GM12878 (cell line): ENCODE data around the gene TMEM53. TPM values are rescaled to one million over a fixed set of nuclear protein-coding genes. Genes with fewer than 3 reads are reported as not detected.

Source experiments
- ASH2L ChIP-seq: fragments of 300-600, 200-600 bp; sonication (generic); IDR thresholded peaks from 2 replicates; pipeline ENCODE4 v1.6.1; 2017; ENCODE audit warnings: low read depth, mild to moderate bottlenecking, borderline replicate concordance
- EGR1 ChIP-seq, 2 experiments: IDR thresholded peaks; 1 replicate in 1 of 2; 2 replicates in 1 of 2; pipeline ENCODE4 v1.6.1; 2011 to 2012; ENCODE audit warnings: low read depth in 2 of 2, low read length in 2 of 2, borderline replicate concordance in 1 of 2, mild to moderate bottlenecking in 1 of 2, moderate library complexity in 1 of 2
- MYC ChIP-seq: IDR thresholded peaks from 2 replicates; pipeline ENCODE4 v1.6.1; 2011; ENCODE audit warnings: mild to moderate bottlenecking, low read length, moderate library complexity, inconsistent platforms; ENCODE audit not compliant: insufficient read depth, insufficient replicate concordance, insufficient read length, severe bottlenecking
- NR2C1 ChIP-seq: fragments of 450-650 bp; IDR thresholded peaks from 2 replicates; pipeline ENCODE4 v1.6.1; 2017; ENCODE audit warnings: antibody characterized with exemption, mild to moderate bottlenecking, moderate library complexity
- SREBF1 ChIP-seq: IDR thresholded peaks from 2 replicates; pipeline ENCODE4 v1.6.1; 2012; ENCODE audit warnings: mild to moderate bottlenecking, low read length
- TAF1 ChIP-seq: IDR thresholded peaks from 2 replicates; pipeline ENCODE4 v1.6.1; 2011; ENCODE audit warnings: mild to moderate bottlenecking, low read depth, low read length, borderline replicate concordance
- ZSCAN29 ChIP-seq: fragments of 450-650 bp; IDR thresholded peaks from 2 replicates; pipeline ENCODE4 v1.6.1; 2017; ENCODE audit warnings: mild to moderate bottlenecking, moderate library complexity
- polyA plus RNA-seq, 11 experiments: library from polyadenylated mRNA; depleted of rRNA in 4 of 11; unstranded in 6 of 11; stranded (reverse) in 5 of 11; fragments of >200 nt; fragmentation: Nextera tagmentation in 4 of 11; fragmentation: Illumina TruSeq in 1 of 11; extraction: Ambion mirVana in 4 of 11; extraction: Trizol in 1 of 11; gene quantifications; 1 replicate in 1 of 11; 2 replicates in 10 of 11; pipeline versions ENCODE4 v1.2.1 to v1.2.3, GENCODE V29; 2011 to 2016; ENCODE audit warnings: inconsistent platforms in 2 of 11, missing spikeins in 2 of 11, low read depth in 1 of 11
- total RNA-seq, 4 experiments: library from RNA; depleted of rRNA in 3 of 4; stranded (reverse); fragments of >200 nt in 3 of 4; fragmentation: Illumina TruSeq in 1 of 4; extraction: Trizol in 1 of 4; gene quantifications; 2 replicates each; pipeline versions ENCODE4 v1.2.1 to v1.2.3, GENCODE V29; 2013 to 2021
- TF ChIP-seq, protein P1 (sequence below): IDR thresholded peaks from 2 replicates; pipeline ENCODE4 v1.6.1; 2011; ENCODE audit warnings: borderline replicate concordance, low read depth, mild to moderate bottlenecking, moderate library complexity, low read length; ENCODE audit not compliant: insufficient read depth, poor library complexity, severe bottlenecking
- TF ChIP-seq, protein P2 (sequence below): fragments of 450-650 bp; IDR thresholded peaks from 2 replicates; pipeline ENCODE4 v1.6.1; 2017; ENCODE audit warnings: low read depth, mild to moderate bottlenecking, moderate library complexity
- TF ChIP-seq, protein P3 (sequence below): IDR thresholded peaks from 2 replicates; pipeline ENCODE4 v1.6.1; 2012; ENCODE audit warnings: improper control_type of control experiment, low read depth, low read length; ENCODE audit not compliant: insufficient replicate concordance
- TF ChIP-seq, protein P4 (sequence below): fragments of 450-650 bp; IDR thresholded peaks from 2 replicates; pipeline ENCODE4 v1.6.1; 2017; ENCODE audit warnings: mild to moderate bottlenecking, low read depth, inconsistent platforms; ENCODE audit not compliant: poor library complexity, severe bottlenecking
- TF ChIP-seq, protein P5 (sequence below): fragments of 450-650 bp; formaldehyde crosslinking; IDR thresholded peaks from 2 replicates; pipeline ENCODE4 v1.4.0; 2022; ENCODE audit warnings: mild to moderate bottlenecking, moderate library complexity

The TMEM53 gene
- total and polyA plus RNA-seq, 10 of the 15 experiments (the other 5 are each of a cell fraction or from before 2014, with no cell fraction given) = 3.1 to 23.9 (median 11.1) TPM

DNA sequence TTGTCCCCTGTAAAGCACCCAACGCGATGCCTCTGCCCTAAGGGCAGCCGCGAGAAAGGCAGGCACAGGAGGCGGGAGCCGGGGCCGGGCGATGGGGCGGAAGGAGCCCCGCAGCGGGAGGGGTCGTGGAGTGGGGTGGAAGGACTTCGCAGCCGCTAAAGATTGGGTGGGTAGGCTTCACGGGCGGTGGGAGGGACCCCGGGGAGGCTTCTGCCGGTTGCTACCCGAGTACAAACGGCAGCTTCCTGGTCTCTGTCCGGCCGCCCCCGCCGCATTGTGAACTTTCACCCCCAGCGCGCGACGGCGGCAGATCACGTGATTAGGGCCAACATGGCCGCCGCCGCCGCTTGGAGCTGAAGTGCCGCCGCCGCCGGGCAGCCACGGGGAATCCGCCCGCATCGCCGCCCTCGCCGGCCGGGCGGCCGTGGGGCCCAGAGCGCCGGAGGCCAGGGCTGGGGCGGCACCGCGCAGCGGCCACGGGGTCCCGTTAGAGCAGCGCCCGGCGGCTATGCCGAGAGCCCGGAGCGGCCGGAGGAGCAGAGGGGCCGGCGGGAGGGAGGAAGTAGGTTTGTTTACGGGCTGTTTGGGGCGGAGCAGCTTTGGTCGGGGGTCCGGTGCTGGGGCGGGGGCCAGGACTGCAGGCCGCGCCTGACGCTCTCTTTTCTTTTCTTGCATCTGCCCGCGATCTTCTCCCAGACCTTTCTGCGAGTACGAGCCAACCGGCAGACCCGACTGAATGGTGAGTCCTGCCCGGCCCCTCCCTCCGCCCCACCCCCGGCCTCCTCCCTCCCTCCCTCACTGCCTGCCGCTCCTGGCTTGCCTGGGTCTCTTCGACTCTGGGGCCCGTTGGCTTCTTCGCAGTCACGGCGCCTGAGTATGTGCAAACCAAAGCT lies 42.4 kb downstream of the TMEM53 start (continued):
- TF ChIP-seq, protein P1, sequence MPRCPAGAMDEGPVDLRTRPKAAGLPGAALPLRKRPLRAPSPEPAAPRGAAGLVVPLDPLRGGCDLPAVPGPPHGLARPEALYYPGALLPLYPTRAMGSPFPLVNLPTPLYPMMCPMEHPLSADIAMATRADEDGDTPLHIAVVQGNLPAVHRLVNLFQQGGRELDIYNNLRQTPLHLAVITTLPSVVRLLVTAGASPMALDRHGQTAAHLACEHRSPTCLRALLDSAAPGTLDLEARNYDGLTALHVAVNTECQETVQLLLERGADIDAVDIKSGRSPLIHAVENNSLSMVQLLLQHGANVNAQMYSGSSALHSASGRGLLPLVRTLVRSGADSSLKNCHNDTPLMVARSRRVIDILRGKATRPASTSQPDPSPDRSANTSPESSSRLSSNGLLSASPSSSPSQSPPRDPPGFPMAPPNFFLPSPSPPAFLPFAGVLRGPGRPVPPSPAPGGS = peak; percentile 55
- TF ChIP-seq SREBF1 = peak; percentile 66
- TF ChIP-seq, protein P2, sequence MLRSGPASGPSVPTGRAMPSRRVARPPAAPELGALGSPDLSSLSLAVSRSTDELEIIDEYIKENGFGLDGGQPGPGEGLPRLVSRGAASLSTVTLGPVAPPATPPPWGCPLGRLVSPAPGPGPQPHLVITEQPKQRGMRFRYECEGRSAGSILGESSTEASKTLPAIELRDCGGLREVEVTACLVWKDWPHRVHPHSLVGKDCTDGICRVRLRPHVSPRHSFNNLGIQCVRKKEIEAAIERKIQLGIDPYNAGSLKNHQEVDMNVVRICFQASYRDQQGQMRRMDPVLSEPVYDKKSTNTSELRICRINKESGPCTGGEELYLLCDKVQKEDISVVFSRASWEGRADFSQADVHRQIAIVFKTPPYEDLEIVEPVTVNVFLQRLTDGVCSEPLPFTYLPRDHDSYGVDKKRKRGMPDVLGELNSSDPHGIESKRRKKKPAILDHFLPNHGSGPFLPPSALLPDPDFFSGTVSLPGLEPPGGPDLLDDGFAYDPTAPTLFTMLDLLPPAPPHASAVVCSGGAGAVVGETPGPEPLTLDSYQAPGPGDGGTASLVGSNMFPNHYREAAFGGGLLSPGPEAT = peak; percentile 59; the same call in 1 of the 2 replicates
- TF ChIP-seq, protein P3, sequence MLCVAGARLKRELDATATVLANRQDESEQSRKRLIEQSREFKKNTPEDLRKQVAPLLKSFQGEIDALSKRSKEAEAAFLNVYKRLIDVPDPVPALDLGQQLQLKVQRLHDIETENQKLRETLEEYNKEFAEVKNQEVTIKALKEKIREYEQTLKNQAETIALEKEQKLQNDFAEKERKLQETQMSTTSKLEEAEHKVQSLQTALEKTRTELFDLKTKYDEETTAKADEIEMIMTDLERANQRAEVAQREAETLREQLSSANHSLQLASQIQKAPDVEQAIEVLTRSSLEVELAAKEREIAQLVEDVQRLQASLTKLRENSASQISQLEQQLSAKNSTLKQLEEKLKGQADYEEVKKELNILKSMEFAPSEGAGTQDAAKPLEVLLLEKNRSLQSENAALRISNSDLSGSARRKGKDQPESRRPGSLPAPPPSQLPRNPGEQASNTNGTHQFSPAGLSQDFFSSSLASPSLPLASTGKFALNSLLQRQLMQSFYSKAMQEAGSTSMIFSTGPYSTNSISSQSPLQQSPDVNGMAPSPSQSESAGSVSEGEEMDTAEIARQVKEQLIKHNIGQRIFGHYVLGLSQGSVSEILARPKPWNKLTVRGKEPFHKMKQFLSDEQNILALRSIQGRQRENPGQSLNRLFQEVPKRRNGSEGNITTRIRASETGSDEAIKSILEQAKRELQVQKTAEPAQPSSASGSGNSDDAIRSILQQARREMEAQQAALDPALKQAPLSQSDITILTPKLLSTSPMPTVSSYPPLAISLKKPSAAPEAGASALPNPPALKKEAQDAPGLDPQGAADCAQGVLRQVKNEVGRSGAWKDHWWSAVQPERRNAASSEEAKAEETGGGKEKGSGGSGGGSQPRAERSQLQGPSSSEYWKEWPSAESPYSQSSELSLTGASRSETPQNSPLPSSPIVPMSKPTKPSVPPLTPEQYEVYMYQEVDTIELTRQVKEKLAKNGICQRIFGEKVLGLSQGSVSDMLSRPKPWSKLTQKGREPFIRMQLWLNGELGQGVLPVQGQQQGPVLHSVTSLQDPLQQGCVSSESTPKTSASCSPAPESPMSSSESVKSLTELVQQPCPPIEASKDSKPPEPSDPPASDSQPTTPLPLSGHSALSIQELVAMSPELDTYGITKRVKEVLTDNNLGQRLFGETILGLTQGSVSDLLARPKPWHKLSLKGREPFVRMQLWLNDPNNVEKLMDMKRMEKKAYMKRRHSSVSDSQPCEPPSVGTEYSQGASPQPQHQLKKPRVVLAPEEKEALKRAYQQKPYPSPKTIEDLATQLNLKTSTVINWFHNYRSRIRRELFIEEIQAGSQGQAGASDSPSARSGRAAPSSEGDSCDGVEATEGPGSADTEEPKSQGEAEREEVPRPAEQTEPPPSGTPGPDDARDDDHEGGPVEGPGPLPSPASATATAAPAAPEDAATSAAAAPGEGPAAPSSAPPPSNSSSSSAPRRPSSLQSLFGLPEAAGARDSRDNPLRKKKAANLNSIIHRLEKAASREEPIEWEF = no peak
- peak; percentile 96 for TF ChIP-seq TAF1
- TF ChIP-seq ZSCAN29 = peak; percentile 87; the same call in 1 of the 2 replicates
- peak; percentile 98 for TF ChIP-seq NR2C1
- peak; percentile 96 for TF ChIP-seq MYC
- TF ChIP-seq, protein P4, sequence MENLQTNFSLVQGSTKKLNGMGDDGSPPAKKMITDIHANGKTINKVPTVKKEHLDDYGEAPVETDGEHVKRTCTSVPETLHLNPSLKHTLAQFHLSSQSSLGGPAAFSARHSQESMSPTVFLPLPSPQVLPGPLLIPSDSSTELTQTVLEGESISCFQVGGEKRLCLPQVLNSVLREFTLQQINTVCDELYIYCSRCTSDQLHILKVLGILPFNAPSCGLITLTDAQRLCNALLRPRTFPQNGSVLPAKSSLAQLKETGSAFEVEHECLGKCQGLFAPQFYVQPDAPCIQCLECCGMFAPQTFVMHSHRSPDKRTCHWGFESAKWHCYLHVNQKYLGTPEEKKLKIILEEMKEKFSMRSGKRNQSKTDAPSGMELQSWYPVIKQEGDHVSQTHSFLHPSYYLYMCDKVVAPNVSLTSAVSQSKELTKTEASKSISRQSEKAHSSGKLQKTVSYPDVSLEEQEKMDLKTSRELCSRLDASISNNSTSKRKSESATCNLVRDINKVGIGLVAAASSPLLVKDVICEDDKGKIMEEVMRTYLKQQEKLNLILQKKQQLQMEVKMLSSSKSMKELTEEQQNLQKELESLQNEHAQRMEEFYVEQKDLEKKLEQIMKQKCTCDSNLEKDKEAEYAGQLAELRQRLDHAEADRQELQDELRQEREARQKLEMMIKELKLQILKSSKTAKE = no peak
- peak in 1 of 2 experiments; percentile 95; a peak in 2 of 3 replicates for TF ChIP-seq EGR1 (IDR thresholded peaks at IDR 0.05; ENCODE audit: borderline replicate concordance in 1 of 2, low read depth in 2 of 2, low read length in 2 of 2)
- TF ChIP-seq, protein P5, sequence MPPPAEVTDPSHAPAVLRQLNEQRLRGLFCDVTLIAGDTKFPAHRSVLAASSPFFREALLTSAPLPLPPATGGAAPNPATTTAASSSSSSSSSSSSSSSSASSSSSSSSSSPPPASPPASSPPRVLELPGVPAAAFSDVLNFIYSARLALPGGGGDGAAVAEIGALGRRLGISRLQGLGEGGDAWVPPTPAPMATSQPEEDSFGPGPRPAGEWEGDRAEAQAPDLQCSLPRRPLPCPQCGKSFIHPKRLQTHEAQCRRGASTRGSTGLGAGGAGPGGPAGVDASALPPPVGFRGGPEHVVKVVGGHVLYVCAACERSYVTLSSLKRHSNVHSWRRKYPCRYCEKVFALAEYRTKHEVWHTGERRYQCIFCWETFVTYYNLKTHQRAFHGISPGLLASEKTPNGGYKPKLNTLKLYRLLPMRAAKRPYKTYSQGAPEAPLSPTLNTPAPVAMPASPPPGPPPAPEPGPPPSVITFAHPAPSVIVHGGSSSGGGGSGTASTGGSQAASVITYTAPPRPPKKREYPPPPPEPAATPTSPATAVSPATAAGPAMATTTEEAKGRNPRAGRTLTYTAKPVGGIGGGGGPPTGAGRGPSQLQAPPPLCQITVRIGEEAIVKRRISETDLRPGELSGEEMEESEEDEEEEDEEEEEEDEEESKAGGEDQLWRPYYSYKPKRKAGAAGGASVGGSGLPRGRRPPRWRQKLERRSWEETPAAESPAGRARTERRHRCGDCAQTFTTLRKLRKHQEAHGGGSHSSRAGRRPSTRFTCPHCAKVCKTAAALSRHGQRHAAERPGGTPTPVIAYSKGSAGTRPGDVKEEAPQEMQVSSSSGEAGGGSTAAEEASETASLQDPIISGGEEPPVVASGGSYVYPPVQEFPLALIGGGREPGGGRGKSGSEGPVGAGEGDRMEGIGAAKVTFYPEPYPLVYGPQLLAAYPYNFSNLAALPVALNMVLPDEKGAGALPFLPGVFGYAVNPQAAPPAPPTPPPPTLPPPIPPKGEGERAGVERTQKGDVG (CRISPR knock-in tag) = peak; percentile 74; the same call in 1 of the 2 replicates
- peak; percentile 91; the same call in 1 of the 2 replicates for TF ChIP-seq ASH2L
